Upper lobe of right lung (tissue), 1 donor: ENCODE data around the gene ZNF324. TPM values are rescaled to one million over a fixed set of nuclear protein-coding genes. Genes with fewer than 3 reads are reported as not detected.

ENCODE experiments used
- ATAC-seq: fragments of 200-7000 bp; cut with Tn5 transposase; one replicate; pipeline ENCODE4 v1.9.1; 2020; ENCODE audit warnings: mild to moderate bottlenecking, moderate library complexity
- DNase-seq: peaks from one replicate; pipeline ENCODE4 v3.0.0-alpha.2; 2020
- H3K27ac ChIP-seq: fragments of 200-600 bp; one replicate; pipeline ENCODE4 v1.8.0; 2022
- H3K27me3 ChIP-seq: fragments of 200-600 bp; one replicate; pipeline ENCODE4 v1.8.0; 2022; ENCODE audit warnings: mild to moderate bottlenecking
- H3K36me3 ChIP-seq: fragments of 200-600 bp; one replicate; pipeline ENCODE4 v1.8.0; 2022
- H3K4me1 ChIP-seq: fragments of 200-600 bp; one replicate; pipeline ENCODE4 v1.8.0; 2022
- H3K4me3 ChIP-seq: fragments of 200-600 bp; one replicate; pipeline ENCODE4 v1.8.0; 2022; ENCODE audit warnings: mild to moderate bottlenecking
- H3K9me3 ChIP-seq: fragments of 200-600 bp; one replicate; pipeline ENCODE4 v1.8.0; 2022
- CTCF ChIP-seq: fragments of 200-600 bp; IDR thresholded peaks from one replicate; pipeline ENCODE4 v1.8.0; 2022; ENCODE audit warnings: antibody characterized with exemption
- intact Hi-C: fragments of 100-400 bp; cut with DNase I; formaldehyde crosslinking; loops from one replicate; pipeline ENCODE4 v1.11.0; 2022
- total RNA-seq: library from RNA; stranded (reverse); fragmentation: NEBNext Ultra II Directional; extraction: Animal tissue kit (Norgen Biotek cat#: 25700); gene quantifications from one replicate; pipeline ENCODE4 v1.2.1, GENCODE V29; 2021
- donor health status: DM: no; HTN: yes; CAD: no; lungs with severe emphysema.

The ZNF324 gene
- total RNA-seq, 1 donor from 2014 or later: 11.7 TPM

- Histone ChIP-seq H3K27me3 (no peaks in the 10 kb centered on the region), H3K27ac (no peak overlapping the region), H3K36me3 (peaks cover 7% of the 10 kb centered on the region), H3K4me3 (no peak overlapping the region), H3K4me1 (peaks cover 11% of the 10 kb centered on the region), H3K9me3 (no peaks in the 10 kb centered on the region)
- no peak for ATAC-seq
- DNase-seq: no peak
- intact Hi-C loops: no loop called here
- no peak for TF ChIP-seq CTCF
Measured at GRCh38 chr19:58455306-58455705, 11.6 kb upstream of the ZNF324 start.

- Histone ChIP-seq H3K4me3 (no peak overlapping the region), H3K4me1 (peaks cover 5% of the 10 kb centered on the region), H3K27ac (no peak overlapping the region), H3K9me3 (no peaks in the 10 kb centered on the region), H3K36me3 (peaks cover 7% of the 10 kb centered on the region), H3K27me3 (no peaks in the 10 kb centered on the region)
- TF ChIP-seq CTCF: no peak
- DNase-seq (no peak), ATAC-seq (no peak)
- intact Hi-C loops: no loop called here
Measured at GRCh38 chr19:58456111-58456510, 10.8 kb upstream of the ZNF324 start.

GRCh38 chr19:58460039-58460438 is 6.8 kb upstream of the ZNF324 start:
- Histone ChIP-seq H3K27me3 (no peaks in the 10 kb centered on the region), H3K36me3 (no peaks in the 10 kb centered on the region), H3K4me1 (no peaks in the 10 kb centered on the region), H3K27ac (no peak overlapping the region), H3K9me3 (no peaks in the 10 kb centered on the region), H3K4me3 (no peak overlapping the region)
- ATAC-seq: no peak
- intact Hi-C loops: no loop called here
- TF ChIP-seq CTCF: no peak
- no peak for DNase-seq

- Histone ChIP-seq H3K4me1 (peaks cover 12% of the 10 kb centered on the region), H3K27ac (no peak overlapping the region), H3K36me3 (peaks cover 10% of the 10 kb centered on the region), H3K9me3 (no peaks in the 10 kb centered on the region), H3K27me3 (no peaks in the 10 kb centered on the region), H3K4me3 (peak overlapping the region; percentile 76)
- DNase-seq: no peak
- ATAC-seq: no peak
- intact Hi-C loops: no loop called here
- no peak for TF ChIP-seq CTCF
Measured at GRCh38 chr19:58466089-58466759, 656 bp upstream of the ZNF324 start.

GRCh38 chr19:58468216-58468839 is 1.4 kb downstream of the ZNF324 start:
- no peaks in the 10 kb centered on the region for H3K9me3 ChIP-seq
- TF ChIP-seq CTCF: no peak
- DNase-seq: no peak
- H3K27ac ChIP-seq: no peak overlapping the region
- intact Hi-C loops: no loop called here
- no peak for ATAC-seq
- no peaks in the 10 kb centered on the region for H3K27me3 ChIP-seq
- H3K4me3 ChIP-seq: no peak overlapping the region
- H3K4me1 ChIP-seq: peaks cover 12% of the 10 kb centered on the region
- peaks cover 28% of the 10 kb centered on the region for H3K36me3 ChIP-seq
